Duodenal mucosa (tissue), 2 donors: ENCODE data around the gene UTS2B.
A peak's percentile ranks its signal among the peaks of the same experiment; 100 is the strongest.

Experiments used
- H3K27ac ChIP-seq: one replicate; pipeline ENCODE4 v1.7.0; 2013; ENCODE audit warnings: low read depth, low read length
- H3K27me3 ChIP-seq, 2 donors: one replicate each; pipeline ENCODE4 v1.7.0; 2013; ENCODE audit warnings: low read length in 2 of 2, control low read depth in 1 of 2; ENCODE audit not compliant: insufficient read depth in 2 of 2, control insufficient read depth in 1 of 2
- H3K36me3 ChIP-seq, 2 donors: one replicate each; pipeline ENCODE4 v1.7.0; 2013; ENCODE audit warnings: low read length in 2 of 2, control low read depth in 1 of 2; ENCODE audit not compliant: insufficient read depth in 2 of 2, control insufficient read depth in 1 of 2
- H3K4me1 ChIP-seq, 2 donors: one replicate each; pipeline ENCODE4 v1.7.0; 2013; ENCODE audit warnings: low read length in 2 of 2, control low read depth in 1 of 2; ENCODE audit not compliant: insufficient read depth in 2 of 2, control insufficient read depth in 1 of 2
- H3K4me3 ChIP-seq, 2 donors: one replicate each; pipeline ENCODE4 v1.7.0; 2013; ENCODE audit warnings: low read length in 2 of 2, low read depth in 1 of 2
- H3K9ac ChIP-seq, 2 donors: one replicate each; pipeline ENCODE4 v1.7.0; 2013; ENCODE audit warnings: low read length in 2 of 2, low read depth in 1 of 2
- H3K9me3 ChIP-seq, 2 donors: one replicate each; pipeline ENCODE4 v1.7.0; 2013; ENCODE audit warnings: low read length in 2 of 2, control low read depth in 1 of 2; ENCODE audit not compliant: control insufficient read depth in 1 of 2

Gene UTS2B

DNA sequence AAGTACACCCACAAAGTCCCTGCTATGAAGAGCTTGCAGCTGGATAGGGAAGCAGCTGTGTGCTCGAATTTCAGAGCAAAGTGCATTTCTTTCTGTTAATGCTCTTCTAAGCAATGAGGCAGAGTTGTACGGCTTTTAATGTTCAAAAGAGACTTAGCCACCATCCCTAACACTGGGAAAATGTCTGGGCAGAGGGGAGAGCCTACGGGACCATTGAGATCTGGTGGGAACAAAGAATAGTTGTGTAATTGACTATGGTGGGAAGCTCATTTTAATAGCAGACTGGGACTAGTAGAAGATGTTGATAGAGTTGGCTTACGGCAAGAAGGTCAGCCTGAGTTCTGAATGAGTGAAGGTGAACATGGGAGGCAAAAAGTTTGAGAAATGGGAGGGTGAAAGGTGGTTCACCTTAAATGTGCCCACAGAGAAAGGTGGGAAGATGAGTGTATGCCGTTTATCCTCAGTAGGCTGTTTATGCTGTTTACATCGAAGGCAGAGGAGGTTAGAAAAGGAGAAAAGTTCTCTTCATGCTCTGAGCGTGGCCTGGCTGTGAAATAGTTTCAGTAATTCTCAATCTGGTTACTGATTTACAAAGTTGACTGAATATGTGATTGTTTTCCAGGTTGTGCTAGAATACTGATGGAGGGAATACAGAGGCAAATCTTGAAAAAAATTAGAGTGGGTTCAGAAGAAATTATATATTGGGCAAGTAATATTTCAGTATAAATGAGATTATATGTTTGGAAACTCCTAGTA, 22.9 kb upstream of the UTS2B start:
- Histone ChIP-seq H3K4me1 (peaks cover 7 to 15% of the 10 kb centered on the region in 2 donors), H3K27me3 (no peaks in the 10 kb centered on the region), H3K9ac (no peak overlapping the region), H3K4me3 (peak overlapping the region; percentile 6 to 14), H3K9me3 (no peaks in the 10 kb centered on the region), H3K36me3 (peaks cover 4 to 8% of the 10 kb centered on the region in 2 donors), H3K27ac (no peak overlapping the region)

DNA sequence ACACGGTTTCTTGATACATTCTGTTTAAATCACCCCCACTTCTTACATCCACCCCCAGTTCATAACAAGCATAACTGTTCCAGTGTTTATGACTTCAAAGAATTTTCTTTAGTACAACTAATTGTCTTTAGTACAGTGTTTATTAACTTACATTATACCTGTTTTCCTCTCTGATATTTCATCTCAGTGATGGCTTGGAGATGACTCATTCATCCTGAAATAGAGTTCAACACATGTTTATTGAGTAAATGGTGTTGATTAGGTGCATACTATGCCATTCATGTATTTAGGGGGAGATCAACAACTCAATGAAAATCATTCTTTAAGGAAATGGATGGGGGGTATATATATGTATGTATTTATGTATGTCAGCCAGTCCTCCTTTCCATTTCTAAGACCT, 21.7 kb upstream of the UTS2B start:
- no peaks in the 10 kb centered on the region for H3K9me3 ChIP-seq
- H3K4me1 ChIP-seq, result peaks cover 7 to 15% of the 10 kb centered on the region in 2 donors
- no peak overlapping the region for H3K4me3 ChIP-seq
- H3K9ac ChIP-seq, result no peak overlapping the region
- H3K36me3 ChIP-seq, result peaks cover 0 to under 1% of the 10 kb centered on the region in 2 donors
- no peak overlapping the region for H3K27ac ChIP-seq
- no peaks in the 10 kb centered on the region for H3K27me3 ChIP-seq

- Histone ChIP-seq H3K27me3 (no peaks in the 10 kb centered on the region), H3K4me3 (no peak overlapping the region), H3K4me1 (peaks cover 7 to 11% of the 10 kb centered on the region in 2 donors), H3K9me3 (no peaks in the 10 kb centered on the region), H3K9ac (no peak overlapping the region), H3K27ac (no peak overlapping the region), H3K36me3 (no peaks in the 10 kb centered on the region)
Observed at GRCh38 chr3:191350396-191351090, 20.2 kb upstream of the UTS2B start.

GRCh38 chr3:191348098-191348497, 17.8 kb upstream of the UTS2B start:
- no peak overlapping the region for H3K9ac ChIP-seq
- H3K36me3 ChIP-seq, result no peaks in the 10 kb centered on the region
- H3K4me1 ChIP-seq, result peaks cover 3 to 7% of the 10 kb centered on the region in 2 donors
- H3K9me3 ChIP-seq, result no peaks in the 10 kb centered on the region
- H3K27ac ChIP-seq, result no peak overlapping the region
- H3K4me3 ChIP-seq, result no peak overlapping the region
- H3K27me3 ChIP-seq, result no peaks in the 10 kb centered on the region

DNA sequence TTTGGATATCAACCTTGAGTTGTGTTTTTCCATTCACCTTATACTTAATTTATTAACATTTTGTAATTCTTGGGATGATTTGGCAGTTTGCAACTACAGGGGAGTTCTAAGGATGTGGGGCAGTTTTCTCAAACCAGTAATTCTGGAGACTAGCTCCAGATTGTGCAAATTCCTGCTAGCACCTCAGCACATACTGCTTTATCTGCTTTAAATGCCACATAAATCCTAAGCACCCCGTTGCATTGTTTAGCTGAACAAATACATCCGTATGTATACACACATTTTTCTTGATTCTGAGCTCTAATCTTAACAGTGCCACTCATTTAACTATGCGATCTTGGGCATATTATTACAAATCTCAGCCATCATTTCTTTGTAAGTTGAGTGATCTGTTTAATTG, 16.9 kb upstream of the UTS2B start:
- Histone ChIP-seq H3K4me3 (no peak overlapping the region), H3K4me1 (peaks cover 0 to 8% of the 10 kb centered on the region in 2 donors)

DNA sequence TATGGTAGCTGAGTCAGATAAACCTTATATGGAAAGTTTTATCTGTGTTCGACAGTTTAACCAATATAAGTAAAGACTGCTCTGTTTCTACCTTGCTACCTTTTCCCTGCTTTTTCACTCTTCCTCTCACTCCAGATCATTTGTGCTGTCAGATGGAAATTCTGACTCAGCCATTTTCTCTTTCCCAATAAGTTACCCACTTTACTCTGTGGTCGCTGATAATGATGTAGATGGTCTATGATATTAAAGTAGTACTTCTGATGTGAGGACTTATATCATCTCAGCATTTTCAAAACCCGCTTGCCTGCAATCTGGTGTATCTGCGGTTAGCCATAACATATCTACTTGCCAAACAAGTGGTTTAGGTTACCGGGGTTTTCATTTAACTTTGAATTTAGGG, 15.0 kb upstream of the UTS2B start:
- no peaks in the 10 kb centered on the region for H3K9me3 ChIP-seq
- no peak overlapping the region for H3K27ac ChIP-seq
- no peak overlapping the region for H3K4me3 ChIP-seq
- H3K9ac ChIP-seq, result no peak overlapping the region
- H3K36me3 ChIP-seq, result no peaks in the 10 kb centered on the region
- H3K27me3 ChIP-seq, result no peaks in the 10 kb centered on the region
- H3K4me1 ChIP-seq, result peaks cover 0 to 8% of the 10 kb centered on the region in 2 donors

More for the DNA sequence above, 16.9 kb upstream of the UTS2B start:
- H3K9ac ChIP-seq, result no peak overlapping the region
- no peak overlapping the region for H3K27ac ChIP-seq
- no peaks in the 10 kb centered on the region for H3K36me3 ChIP-seq
- no peaks in the 10 kb centered on the region for H3K9me3 ChIP-seq
- H3K27me3 ChIP-seq, result no peaks in the 10 kb centered on the region

- no peak overlapping the region for H3K27ac ChIP-seq
- no peak overlapping the region for H3K4me3 ChIP-seq
- no peaks in the 10 kb centered on the region for H3K9me3 ChIP-seq
- no peaks in the 10 kb centered on the region for H3K27me3 ChIP-seq
- peaks cover 0 to 16% of the 10 kb centered on the region in 2 donors for H3K4me1 ChIP-seq
- no peaks in the 10 kb centered on the region for H3K36me3 ChIP-seq
- no peak overlapping the region for H3K9ac ChIP-seq
Observed at GRCh38 chr3:191343913-191344312, 13.6 kb upstream of the UTS2B start.

DNA sequence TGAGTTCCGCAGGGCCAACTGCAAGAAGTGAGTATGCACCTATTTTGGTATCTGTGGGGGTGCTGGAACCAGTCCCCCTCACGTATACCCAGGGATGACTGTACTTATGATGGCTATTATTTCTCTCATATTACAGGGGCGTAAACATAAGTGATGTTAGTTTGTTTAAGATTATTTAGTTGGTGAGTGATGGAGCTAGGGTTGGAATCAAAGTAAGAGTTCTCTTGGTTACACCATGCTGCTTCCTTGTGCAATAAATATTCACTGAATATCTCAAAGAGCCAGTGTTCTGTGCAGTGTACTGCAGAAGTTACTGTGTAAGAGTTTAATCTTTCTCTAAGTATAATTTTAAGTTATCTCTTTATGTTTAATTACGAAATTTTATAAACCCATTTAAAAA, 12.8 kb upstream of the UTS2B start:
- no peaks in the 10 kb centered on the region for H3K9me3 ChIP-seq
- H3K27ac ChIP-seq, result no peak overlapping the region
- H3K36me3 ChIP-seq, result no peaks in the 10 kb centered on the region
- H3K9ac ChIP-seq, result no peak overlapping the region
- H3K4me3 ChIP-seq, result no peak overlapping the region
- H3K27me3 ChIP-seq, result no peaks in the 10 kb centered on the region
- peaks cover 0 to 16% of the 10 kb centered on the region in 2 donors for H3K4me1 ChIP-seq

DNA sequence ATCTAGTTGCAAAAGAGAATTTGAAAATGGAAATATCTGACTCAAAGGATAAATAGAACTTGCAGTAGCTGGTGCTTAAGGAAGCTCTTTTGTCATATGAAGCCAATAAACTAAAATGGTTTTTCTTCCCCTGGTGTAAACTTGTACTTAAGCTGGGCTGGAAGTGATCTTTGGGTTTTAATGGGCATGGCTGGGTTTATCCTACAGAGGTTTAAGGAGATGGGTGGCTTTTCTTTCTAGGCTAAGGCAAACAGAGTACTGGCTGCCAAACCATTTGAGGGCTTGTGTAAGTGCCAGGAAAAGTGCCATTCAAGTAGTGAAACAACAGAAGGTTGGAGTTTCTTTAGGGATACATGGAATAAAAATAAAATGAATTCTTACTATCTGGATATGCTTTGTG, 12.1 kb upstream of the UTS2B start:
- Histone ChIP-seq H3K27ac (no peak overlapping the region), H3K4me1 (peaks cover 0 to 16% of the 10 kb centered on the region in 2 donors), H3K27me3 (no peaks in the 10 kb centered on the region), H3K9ac (no peak overlapping the region), H3K9me3 (no peaks in the 10 kb centered on the region), H3K36me3 (no peaks in the 10 kb centered on the region), H3K4me3 (no peak overlapping the region)

- H3K4me3 ChIP-seq, result no peak overlapping the region
- no peaks in the 10 kb centered on the region for H3K27me3 ChIP-seq
- H3K27ac ChIP-seq, result no peak overlapping the region
- no peaks in the 10 kb centered on the region for H3K9me3 ChIP-seq
- no peaks in the 10 kb centered on the region for H3K36me3 ChIP-seq
- H3K9ac ChIP-seq, result no peak overlapping the region
- peaks cover 0 to 16% of the 10 kb centered on the region in 2 donors for H3K4me1 ChIP-seq
Observed at GRCh38 chr3:191342006-191342405, 11.7 kb upstream of the UTS2B start.
